Activated naive CD4-positive, alpha-beta T cell (primary cell): Measurements from ENCODE around the gene CFB.

ENCODE experiments used
- DNase-seq, 4 experiments: peaks; one replicate each; lab custom pipeline; 2025; lab: John Stamatoyannopoulos, UW

CFB gene

GRCh38 chr6:31948306-31948705, 2.4 kb downstream of the CFB start:
- no peak for DNase-seq

- DNase-seq = no peak
Measured at GRCh38 chr6:31948753-31949413, 3.0 kb downstream of the CFB start.

- no peak for DNase-seq
Measured at GRCh38 chr6:31949926-31950548, 4.1 kb downstream of the CFB start.

- peak in 1 of 4 experiments; percentile 20 for DNase-seq
Measured at GRCh38 chr6:31952140-31952805, 6.4 kb downstream of the CFB start.

DNA sequence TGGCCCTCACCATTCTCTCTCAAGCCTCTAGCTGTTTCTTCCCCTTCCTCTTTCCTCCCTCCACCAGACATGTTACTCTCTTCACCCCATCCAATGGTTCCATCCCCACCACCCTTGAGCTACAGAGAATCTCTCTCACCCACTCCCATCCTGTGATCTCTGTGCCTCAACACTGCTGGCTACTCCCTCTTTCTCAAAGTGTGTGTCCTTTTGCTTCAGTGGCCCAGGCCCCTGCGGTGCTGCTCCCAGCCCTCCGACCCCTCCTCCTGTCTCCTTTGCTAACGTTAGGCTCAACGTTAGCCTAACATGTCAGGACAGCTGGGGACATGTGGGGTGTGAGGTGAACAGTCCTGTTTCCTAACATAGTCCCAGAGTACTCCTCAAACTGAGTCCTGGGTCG, 7.0 kb downstream of the CFB start:
- DNase-seq = no peak

DNA sequence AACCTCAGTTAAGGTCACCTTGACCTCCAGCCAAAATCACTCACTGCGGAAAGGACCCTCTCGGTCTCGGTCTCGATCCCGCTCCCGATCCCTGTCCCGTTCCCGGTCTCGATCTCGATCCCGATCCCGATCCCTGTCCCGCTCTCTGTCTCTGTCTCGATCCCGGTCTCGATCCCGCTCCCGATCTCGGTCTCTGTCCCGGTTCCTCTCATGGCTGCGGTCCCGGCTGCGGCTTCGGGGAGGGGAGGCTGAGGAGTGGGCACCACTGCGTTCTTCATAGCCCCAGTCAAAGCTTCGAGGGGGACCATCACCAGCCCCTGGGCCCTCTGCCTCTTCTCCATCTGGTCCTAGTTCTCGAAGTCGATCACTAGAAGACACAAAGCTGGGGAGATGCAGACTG, 8.6 kb downstream of the CFB start:
- DNase-seq = no peak

- no peak for DNase-seq
Measured at GRCh38 chr6:31956796-31957195, 10.9 kb downstream of the CFB start.

- no peak for DNase-seq
Measured at GRCh38 chr6:31958412-31958740, 12.5 kb downstream of the CFB start.

- DNase-seq = peak; percentile 91 to 98 (median 94)
Measured at GRCh38 chr6:31958741-31959739, 13.1 kb downstream of the CFB start, which contains the start of the genes NELFE and SKIC2. NELFE (minus strand) TSS chr6:31958971; CDS start chr6:31958446, 525 bp downstream. SKIC2 (plus strand) TSS chr6:31959175; CDS start chr6:31959193, 18 bp downstream.

- no peak for DNase-seq
Measured at GRCh38 chr6:31961616-31962015, 15.7 kb downstream of the CFB start.

DNA sequence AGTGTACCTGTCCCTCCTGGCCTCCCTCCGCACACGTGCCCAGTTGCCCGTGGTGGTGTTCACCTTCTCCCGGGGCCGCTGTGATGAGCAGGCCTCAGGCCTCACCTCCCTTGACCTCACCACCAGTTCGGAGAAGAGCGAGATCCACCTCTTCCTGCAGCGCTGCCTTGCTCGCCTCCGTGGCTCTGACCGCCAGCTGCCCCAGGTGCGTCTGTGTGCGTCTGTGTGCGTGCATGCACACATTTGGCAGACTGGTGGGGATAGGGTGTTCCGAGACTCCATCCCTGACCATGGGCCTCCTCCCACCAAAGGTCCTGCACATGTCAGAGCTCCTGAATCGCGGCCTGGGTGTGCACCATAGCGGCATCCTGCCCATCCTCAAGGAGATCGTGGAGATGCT, 18.0 kb downstream of the CFB start:
- DNase-seq = no peak

- DNase-seq = no peak
Measured at GRCh38 chr6:31965700-31966099, 19.8 kb downstream of the CFB start.

DNA sequence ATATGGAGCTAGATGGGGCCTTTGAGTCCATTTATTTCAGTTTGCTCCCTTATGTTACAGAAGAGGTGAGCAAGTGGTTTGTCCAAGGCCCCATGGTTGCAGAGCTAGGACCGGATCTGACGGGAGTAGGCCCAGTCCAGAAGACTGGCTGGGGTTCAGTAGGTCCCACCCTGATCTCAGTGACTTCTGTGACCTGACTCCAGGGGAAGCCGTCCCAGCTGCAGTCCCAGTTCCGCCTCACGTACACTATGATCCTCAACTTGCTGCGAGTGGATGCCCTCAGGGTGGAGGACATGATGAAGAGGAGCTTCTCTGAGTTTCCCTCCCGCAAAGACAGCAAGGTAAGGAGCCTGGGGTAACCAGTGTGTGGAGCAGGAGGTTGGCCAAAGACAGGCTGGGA, 20.6 kb downstream of the CFB start:
- no peak for DNase-seq

GRCh38 chr6:31966997-31967925, 21.4 kb downstream of the CFB start:
- no peak for DNase-seq

- DNase-seq = no peak
Measured at GRCh38 chr6:31967926-31968320, 22.0 kb downstream of the CFB start.

GRCh38 chr6:31968326-31968725, 22.4 kb downstream of the CFB start:
- no peak for DNase-seq

DNA sequence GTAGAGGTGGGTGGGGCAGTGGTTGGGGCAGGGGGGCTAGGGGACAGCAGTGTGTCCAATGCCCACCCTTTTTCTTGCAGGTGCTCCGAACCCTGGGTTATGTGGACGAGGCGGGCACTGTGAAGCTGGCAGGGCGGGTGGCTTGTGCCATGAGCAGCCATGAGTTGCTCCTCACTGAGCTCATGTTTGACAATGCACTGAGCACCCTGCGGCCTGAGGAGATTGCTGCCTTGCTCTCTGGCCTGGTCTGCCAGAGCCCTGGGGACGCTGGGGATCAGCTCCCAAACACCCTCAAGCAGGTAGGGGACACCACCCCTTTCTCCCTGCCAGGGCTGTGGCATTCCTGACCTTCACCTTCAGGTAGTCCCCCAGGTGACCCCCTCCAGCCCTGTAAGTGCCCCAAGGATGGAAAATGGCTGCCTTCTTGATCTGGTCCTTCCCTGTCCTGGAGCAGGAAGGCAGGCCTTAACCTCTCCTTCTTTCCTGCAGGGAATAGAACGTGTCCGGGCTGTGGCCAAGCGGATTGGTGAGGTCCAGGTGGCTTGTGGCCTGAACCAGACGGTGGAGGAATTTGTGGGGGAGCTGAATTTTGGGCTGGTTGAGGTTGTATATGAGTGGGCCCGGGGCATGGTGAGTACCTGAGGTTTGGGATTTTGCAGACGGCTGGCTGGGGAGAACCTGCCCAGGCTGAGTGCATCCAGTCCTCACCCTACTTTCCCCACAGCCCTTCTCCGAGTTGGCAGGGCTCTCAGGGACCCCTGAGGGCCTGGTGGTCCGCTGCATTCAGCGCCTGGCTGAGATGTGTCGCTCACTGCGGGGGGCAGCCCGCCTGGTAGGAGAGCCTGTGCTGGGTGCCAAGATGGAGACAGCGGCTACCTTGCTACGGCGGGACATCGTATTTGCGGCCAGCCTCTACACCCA, 23.2 kb downstream of the CFB start:
- DNase-seq = no peak

DNA sequence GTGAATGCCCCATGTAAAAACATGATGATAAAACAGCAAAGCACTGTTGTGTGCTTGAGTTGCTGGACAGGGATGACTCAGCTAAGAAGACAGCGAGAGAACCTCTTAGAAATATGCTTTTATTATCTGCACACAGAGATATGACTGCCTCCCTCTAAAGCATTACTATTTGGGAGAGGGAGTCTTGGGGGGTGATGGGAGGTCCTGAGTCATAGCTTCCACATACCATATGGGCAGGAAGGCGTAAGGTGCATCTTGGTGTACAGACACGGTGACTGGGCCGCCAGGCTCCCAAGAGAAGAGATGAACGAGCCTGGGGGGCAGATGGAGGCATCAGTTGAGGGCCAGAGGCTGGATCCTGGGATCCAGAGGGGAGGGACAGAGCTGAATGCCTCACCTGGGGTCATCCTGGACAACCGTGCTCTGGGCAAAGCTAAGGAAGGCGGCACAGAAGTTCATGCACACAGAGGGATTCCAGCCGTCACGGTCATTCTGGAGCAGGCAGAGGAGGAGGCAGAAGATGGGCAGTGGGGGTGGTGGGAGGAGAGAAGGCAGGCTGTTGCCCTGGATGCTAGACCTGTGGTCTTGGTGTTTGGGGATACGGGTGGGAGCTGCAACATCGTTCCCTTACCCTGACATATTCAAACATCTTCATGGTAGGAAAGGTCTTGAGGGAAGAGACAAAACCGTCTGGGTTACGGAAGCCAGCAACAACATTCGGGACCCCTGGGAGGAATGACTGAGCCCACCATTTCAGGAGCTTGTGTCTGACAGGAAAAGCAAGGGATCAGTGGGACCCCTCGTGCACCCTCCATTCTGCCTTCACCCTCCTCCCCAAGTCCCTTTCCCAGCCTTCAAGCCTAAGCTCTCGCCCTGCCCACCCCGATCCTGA, 24.1 kb downstream of the CFB start:
- DNase-seq = no peak
